ENCODE measurements around the gene FBXO41. TPM values are rescaled to one million over a fixed set of nuclear protein-coding genes. Genes with fewer than 3 reads are reported as not detected.

Gene FBXO41
- total and polyA plus RNA-seq, 10 of the 15 experiments (the other 5 are each of a cell fraction or from before 2014, with no cell fraction given), result 1.9 to 38.9 (median 11.3) TPM

DNA sequence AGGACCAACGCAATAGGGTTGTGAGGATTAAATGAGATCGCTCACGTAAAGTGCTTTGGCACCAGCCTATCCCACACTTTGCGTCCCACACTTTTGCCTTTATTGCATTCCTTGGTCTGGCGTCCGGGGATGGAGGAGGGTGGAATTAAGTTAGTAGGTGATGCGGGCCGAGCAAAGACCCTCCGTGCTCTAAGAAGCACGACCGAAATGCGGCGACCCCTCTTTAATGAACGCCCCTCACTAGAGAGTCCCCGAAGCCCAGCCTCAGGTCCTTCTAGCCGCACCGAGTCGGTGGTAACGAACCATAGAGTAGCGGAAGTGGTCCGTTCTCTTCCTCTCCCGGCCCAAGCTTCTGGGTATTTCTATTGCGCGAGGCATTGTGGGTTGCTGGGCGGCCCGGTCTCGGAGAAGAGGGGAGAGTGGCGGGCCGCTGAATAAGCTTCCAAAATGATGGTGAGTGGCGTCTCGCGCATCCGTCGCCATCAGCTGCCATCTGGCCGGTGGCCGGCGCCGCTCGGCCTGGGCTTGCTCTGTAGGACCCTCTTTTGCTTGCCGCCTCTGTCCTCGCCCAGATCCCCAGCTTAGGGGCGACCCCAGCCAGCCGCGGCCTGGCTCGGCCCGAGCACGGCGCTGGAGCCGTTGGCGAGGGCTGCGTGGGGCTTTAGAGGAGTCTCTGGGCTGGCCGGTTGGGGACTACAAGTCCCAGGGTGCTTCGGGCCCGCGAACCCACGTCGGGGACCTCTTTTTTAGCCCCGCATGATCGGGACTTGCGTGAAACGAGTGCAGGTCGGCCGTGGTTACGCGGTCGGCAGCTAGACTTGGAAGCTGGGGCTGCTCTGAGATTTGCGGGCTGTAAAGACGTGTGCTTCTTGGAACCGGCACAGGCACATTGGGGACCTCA lies 50.1 kb downstream of the FBXO41 start, which contains the start of gene CCT7 (continued):
- TF ChIP-seq, protein P1, sequence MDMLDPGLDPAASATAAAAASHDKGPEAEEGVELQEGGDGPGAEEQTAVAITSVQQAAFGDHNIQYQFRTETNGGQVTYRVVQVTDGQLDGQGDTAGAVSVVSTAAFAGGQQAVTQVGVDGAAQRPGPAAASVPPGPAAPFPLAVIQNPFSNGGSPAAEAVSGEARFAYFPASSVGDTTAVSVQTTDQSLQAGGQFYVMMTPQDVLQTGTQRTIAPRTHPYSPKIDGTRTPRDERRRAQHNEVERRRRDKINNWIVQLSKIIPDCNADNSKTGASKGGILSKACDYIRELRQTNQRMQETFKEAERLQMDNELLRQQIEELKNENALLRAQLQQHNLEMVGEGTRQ (IDR thresholded peaks at IDR 0.05; ENCODE audit: borderline replicate concordance, low read depth, low read length), result no peak
- TF ChIP-seq MYC (IDR thresholded peaks at IDR 0.05; ENCODE audit: insufficient read depth, insufficient read length, insufficient replicate concordance, low read length, severe bottlenecking), result peak; percentile 99
- no peak for TF ChIP-seq ZNF217 (IDR thresholded peaks at IDR 0.05)
- TF ChIP-seq RB1 (IDR thresholded peaks at IDR 0.05; ENCODE audit: borderline replicate concordance), result peak; percentile 73; the same call in 1 of the 2 replicates
- TF ChIP-seq, protein P2, sequence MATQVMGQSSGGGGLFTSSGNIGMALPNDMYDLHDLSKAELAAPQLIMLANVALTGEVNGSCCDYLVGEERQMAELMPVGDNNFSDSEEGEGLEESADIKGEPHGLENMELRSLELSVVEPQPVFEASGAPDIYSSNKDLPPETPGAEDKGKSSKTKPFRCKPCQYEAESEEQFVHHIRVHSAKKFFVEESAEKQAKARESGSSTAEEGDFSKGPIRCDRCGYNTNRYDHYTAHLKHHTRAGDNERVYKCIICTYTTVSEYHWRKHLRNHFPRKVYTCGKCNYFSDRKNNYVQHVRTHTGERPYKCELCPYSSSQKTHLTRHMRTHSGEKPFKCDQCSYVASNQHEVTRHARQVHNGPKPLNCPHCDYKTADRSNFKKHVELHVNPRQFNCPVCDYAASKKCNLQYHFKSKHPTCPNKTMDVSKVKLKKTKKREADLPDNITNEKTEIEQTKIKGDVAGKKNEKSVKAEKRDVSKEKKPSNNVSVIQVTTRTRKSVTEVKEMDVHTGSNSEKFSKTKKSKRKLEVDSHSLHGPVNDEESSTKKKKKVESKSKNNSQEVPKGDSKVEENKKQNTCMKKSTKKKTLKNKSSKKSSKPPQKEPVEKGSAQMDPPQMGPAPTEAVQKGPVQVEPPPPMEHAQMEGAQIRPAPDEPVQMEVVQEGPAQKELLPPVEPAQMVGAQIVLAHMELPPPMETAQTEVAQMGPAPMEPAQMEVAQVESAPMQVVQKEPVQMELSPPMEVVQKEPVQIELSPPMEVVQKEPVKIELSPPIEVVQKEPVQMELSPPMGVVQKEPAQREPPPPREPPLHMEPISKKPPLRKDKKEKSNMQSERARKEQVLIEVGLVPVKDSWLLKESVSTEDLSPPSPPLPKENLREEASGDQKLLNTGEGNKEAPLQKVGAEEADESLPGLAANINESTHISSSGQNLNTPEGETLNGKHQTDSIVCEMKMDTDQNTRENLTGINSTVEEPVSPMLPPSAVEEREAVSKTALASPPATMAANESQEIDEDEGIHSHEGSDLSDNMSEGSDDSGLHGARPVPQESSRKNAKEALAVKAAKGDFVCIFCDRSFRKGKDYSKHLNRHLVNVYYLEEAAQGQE (IDR thresholded peaks at IDR 0.05; ENCODE audit: low read depth, low read length), result peak; percentile 38; the same call in 1 of the 2 replicates
- TF ChIP-seq NFYB (IDR thresholded peaks at IDR 0.05; ENCODE audit: insufficient read depth, low read depth, low read length), result no peak
- peak; percentile 46; the same call in 1 of the 2 replicates for TF ChIP-seq CHD2 (IDR thresholded peaks at IDR 0.05; ENCODE audit: borderline replicate concordance, low read depth, low read length)
- TF ChIP-seq HDAC6 (IDR thresholded peaks at IDR 0.05; ENCODE audit: unreplicated experiment), result no peak
- TF ChIP-seq ZSCAN29 (IDR thresholded peaks at IDR 0.05), result peak; percentile 87
- TF ChIP-seq PAX8 (IDR thresholded peaks at IDR 0.05), result no peak
- peak; percentile 80 for TF ChIP-seq SMARCA5 (IDR thresholded peaks at IDR 0.05)
- TF ChIP-seq CREM (IDR thresholded peaks at IDR 0.05; ENCODE audit: low read depth), result peak; percentile 76
- TF ChIP-seq IKZF1 (conservative IDR thresholded peaks at IDR 0.05), result peak; percentile 79
- TF ChIP-seq, protein P3, sequence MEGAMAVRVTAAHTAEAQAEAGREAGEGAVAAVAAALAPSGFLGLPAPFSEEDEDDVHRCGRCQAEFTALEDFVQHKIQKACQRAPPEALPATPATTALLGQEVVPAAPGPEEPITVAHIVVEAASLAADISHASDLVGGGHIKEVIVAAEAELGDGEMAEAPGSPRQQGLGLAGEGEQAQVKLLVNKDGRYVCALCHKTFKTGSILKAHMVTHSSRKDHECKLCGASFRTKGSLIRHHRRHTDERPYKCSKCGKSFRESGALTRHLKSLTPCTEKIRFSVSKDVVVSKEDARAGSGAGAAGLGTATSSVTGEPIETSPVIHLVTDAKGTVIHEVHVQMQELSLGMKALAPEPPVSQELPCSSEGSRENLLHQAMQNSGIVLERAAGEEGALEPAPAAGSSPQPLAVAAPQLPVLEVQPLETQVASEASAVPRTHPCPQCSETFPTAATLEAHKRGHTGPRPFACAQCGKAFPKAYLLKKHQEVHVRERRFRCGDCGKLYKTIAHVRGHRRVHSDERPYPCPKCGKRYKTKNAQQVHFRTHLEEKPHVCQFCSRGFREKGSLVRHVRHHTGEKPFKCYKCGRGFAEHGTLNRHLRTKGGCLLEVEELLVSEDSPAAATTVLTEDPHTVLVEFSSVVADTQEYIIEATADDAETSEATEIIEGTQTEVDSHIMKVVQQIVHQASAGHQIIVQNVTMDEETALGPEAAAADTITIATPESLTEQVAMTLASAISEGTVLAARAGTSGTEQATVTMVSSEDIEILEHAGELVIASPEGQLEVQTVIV (IDR thresholded peaks at IDR 0.05; ENCODE audit: borderline replicate concordance, partially characterized antibody), result peak; percentile 15
- TF ChIP-seq POLR2AphosphoS2 (IDR thresholded peaks at IDR 0.05; ENCODE audit: low read depth, low read length), result peak; percentile 91
- TF ChIP-seq CREB1 (IDR thresholded peaks at IDR 0.05; ENCODE audit: low read depth), result peak; percentile 59; the same call in 1 of the 2 replicates
- TF ChIP-seq MXI1 (IDR thresholded peaks at IDR 0.05; ENCODE audit: low read depth, low read length), result peak; percentile 61; the same call in 1 of the 2 replicates
- no peak for TF ChIP-seq KDM1A (IDR thresholded peaks at IDR 0.05; ENCODE audit: borderline replicate concordance)
- TF ChIP-seq, protein P4, sequence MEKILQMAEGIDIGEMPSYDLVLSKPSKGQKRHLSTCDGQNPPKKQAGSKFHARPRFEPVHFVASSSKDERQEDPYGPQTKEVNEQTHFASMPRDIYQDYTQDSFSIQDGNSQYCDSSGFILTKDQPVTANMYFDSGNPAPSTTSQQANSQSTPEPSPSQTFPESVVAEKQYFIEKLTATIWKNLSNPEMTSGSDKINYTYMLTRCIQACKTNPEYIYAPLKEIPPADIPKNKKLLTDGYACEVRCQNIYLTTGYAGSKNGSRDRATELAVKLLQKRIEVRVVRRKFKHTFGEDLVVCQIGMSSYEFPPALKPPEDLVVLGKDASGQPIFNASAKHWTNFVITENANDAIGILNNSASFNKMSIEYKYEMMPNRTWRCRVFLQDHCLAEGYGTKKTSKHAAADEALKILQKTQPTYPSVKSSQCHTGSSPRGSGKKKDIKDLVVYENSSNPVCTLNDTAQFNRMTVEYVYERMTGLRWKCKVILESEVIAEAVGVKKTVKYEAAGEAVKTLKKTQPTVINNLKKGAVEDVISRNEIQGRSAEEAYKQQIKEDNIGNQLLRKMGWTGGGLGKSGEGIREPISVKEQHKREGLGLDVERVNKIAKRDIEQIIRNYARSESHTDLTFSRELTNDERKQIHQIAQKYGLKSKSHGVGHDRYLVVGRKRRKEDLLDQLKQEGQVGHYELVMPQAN (conservative IDR thresholded peaks at IDR 0.05), result peak; percentile 62
- peak; percentile 85 for TF ChIP-seq RUNX3 (IDR thresholded peaks at IDR 0.05; ENCODE audit: low read length)
- TF ChIP-seq IKZF2 (IDR thresholded peaks at IDR 0.05), result peak in 1 of 2 experiments; percentile 12; a peak in 2 of 4 replicates

Data from GM12878 (cell line).